ENCODE results near the gene NUDT19. TPM values are rescaled to one million over a fixed set of nuclear protein-coding genes. Genes with fewer than 3 reads are reported as not detected.
"Not testable (repeated sequence)": the region's sequence is repeated elsewhere in the genome, so short reads cannot be mapped to it uniquely, and the experiment has no call there.

NUDT19 gene
- total RNA-seq, 1 donor from 2014 or later, result 23.8 TPM

- DNase-seq (ENCODE audit: missing footprints), result peak; percentile 62
- ATAC-seq, result no peak
- intact Hi-C loops (cut with DNase I), result loop anchor here (10.0 kb wide), 1 partner anchor 69 kb away; no protein-coding TSS in a partner anchor
Measured at GRCh38 chr19:32673573-32673972, 18.0 kb upstream of the NUDT19 start.

- peak; percentile 79 for DNase-seq (ENCODE audit: missing footprints)
Measured at GRCh38 chr19:32674153-32674930, 17.3 kb upstream of the NUDT19 start.

GRCh38 chr19:32674931-32675719 is 16.5 kb upstream of the NUDT19 start, which contains the start of gene ANKRD27:
Gene ANKRD27 (minus strand): TSS chr19:32675180. CDS start chr19:32659015, 16,165 bp downstream.
- ATAC-seq (peak; percentile 96), DNase-seq (ENCODE audit: missing footprints) (peak; percentile 99)
- intact Hi-C loops (cut with DNase I), result loop anchor here (1.0 to 10.0 kb wide), 2 partner anchors 26 to 70 kb away; no protein-coding TSS in a partner anchor

More at GRCh38 chr19:32674153-32674930, 17.3 kb upstream of the NUDT19 start:
- ATAC-seq, result no peak
- intact Hi-C loops (cut with DNase I), result loop anchor here (10.0 kb wide), 1 partner anchor 70 kb away; no protein-coding TSS in a partner anchor

- peak; percentile 87 for ATAC-seq
- intact Hi-C loops (cut with DNase I), result loop anchor here (1.0 to 10.0 kb wide), 2 partner anchors 26 to 71 kb away; no protein-coding TSS in a partner anchor
Measured at GRCh38 chr19:32675720-32676185, 15.9 kb upstream of the NUDT19 start, which contains the start of gene RGS9BP. Gene RGS9BP (plus strand): TSS chr19:32675848. CDS start chr19:32676264, 416 bp downstream.

GRCh38 chr19:32676186-32676894 is 15.3 kb upstream of the NUDT19 start:
- DNase-seq (ENCODE audit: missing footprints), result peak; percentile 69
- intact Hi-C loops (cut with DNase I), result loop anchor here (10.0 kb wide), 1 partner anchor 72 kb away; no protein-coding TSS in a partner anchor
- ATAC-seq, result no peak

More at GRCh38 chr19:32675720-32676185, 15.9 kb upstream of the NUDT19 start, which contains the start of gene RGS9BP:
- DNase-seq (ENCODE audit: missing footprints), result peak; percentile 96

- DNase-seq (ENCODE audit: missing footprints) (peak; percentile 50), ATAC-seq (no peak)
- intact Hi-C loops (cut with DNase I), result loop anchor here (10.0 kb wide), 1 partner anchor 72 kb away; no protein-coding TSS in a partner anchor
Measured at GRCh38 chr19:32676895-32677359, 14.7 kb upstream of the NUDT19 start.

- ATAC-seq, result no peak
- intact Hi-C loops (cut with DNase I), result loop anchor here (10.0 kb wide), 1 partner anchor 73 kb away; no protein-coding TSS in a partner anchor
- no peak for DNase-seq (ENCODE audit: missing footprints)
Measured at GRCh38 chr19:32677657-32678056, 14.0 kb upstream of the NUDT19 start.

GRCh38 chr19:32680986-32681385 is 10.6 kb upstream of the NUDT19 start:
- ATAC-seq (no peak), DNase-seq (ENCODE audit: missing footprints) (no peak)
- intact Hi-C loops (cut with DNase I), result no loop called here

GRCh38 chr19:32682317-32682716 is 9.3 kb upstream of the NUDT19 start:
- intact Hi-C loops (cut with DNase I), result no loop called here
- DNase-seq (ENCODE audit: missing footprints) (no peak), ATAC-seq (no peak)

GRCh38 chr19:32686847-32687475 is 4.7 kb upstream of the NUDT19 start:
- DNase-seq (ENCODE audit: missing footprints) (no peak), ATAC-seq (no peak)
- intact Hi-C loops (cut with DNase I), result no loop called here

- ATAC-seq, result no peak
- intact Hi-C loops (cut with DNase I), result no loop called here
- no peak for DNase-seq (ENCODE audit: missing footprints)
Measured at GRCh38 chr19:32687681-32688080, 3.9 kb upstream of the NUDT19 start.

GRCh38 chr19:32688311-32688710 is 3.3 kb upstream of the NUDT19 start:
- intact Hi-C loops (cut with DNase I), result no loop called here
- DNase-seq (ENCODE audit: missing footprints) (no peak), ATAC-seq (no peak)

- intact Hi-C loops (cut with DNase I), result loop anchor here (5.0 kb wide), 1 partner anchor 110 kb away; the partner anchor contains the start of gene PDCD5
- ATAC-seq (peak; percentile 80), DNase-seq (ENCODE audit: missing footprints) (peak; percentile 91)
Measured at GRCh38 chr19:32691952-32692726, 518 bp downstream of the NUDT19 start.

GRCh38 chr19:32692727-32693061 is 1.1 kb downstream of the NUDT19 start:
- DNase-seq (ENCODE audit: missing footprints), result no peak
- intact Hi-C loops (cut with DNase I), result loop anchor here (5.0 kb wide), 1 partner anchor 110 kb away; the partner anchor contains the start of gene PDCD5
- ATAC-seq, result no peak

GRCh38 chr19:32693151-32694108 is 1.8 kb downstream of the NUDT19 start:
- DNase-seq (ENCODE audit: missing footprints); ATAC-seq: not testable (repeated sequence)
- intact Hi-C loops (cut with DNase I), result loop anchor here (5.0 kb wide), 1 partner anchor 111 kb away; the partner anchor contains the start of gene PDCD5

GRCh38 chr19:32694316-32694715 is 2.7 kb downstream of the NUDT19 start:
- intact Hi-C loops (cut with DNase I), result loop anchor here (5.0 kb wide), 1 partner anchor 112 kb away; the partner anchor contains the start of gene PDCD5
- not testable (repeated sequence) for ATAC-seq; DNase-seq (ENCODE audit: missing footprints)

Data from Right ventricle myocardium inferior (tissue), 1 donor.